Measurements from ENCODE around the gene FAM185A.
"Not testable (repeated sequence)": the region's sequence is repeated elsewhere in the genome, so short reads cannot be mapped to it uniquely, and the experiment has no call there.

DNA sequence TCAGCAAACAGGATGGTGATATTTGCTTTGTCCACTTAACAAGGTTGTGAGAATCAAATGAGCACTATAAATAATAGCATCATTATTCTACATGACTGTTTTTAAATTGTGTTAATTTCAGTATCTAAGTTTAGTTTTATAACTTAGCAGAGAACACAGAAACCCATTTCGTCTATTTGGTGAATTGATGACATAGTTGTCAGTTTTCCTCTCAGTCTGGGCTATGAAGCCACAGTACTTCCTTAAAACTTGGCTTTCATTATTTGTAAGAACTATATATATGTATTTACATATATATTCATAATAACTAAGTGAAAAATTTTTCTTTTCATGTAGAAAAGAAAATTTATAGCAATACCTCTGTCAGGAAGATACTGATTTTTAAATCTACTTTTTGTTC, 11.1 kb downstream of the FAM185A start:
- not testable (repeated sequence) for TF ChIP-seq SUZ12 (IDR thresholded peaks at IDR 0.05; ENCODE audit: extremely low read depth, insufficient read depth, insufficient read length); ZNF274 (IDR thresholded peaks at IDR 0.05; ENCODE audit: low read depth, low read length); YY1 (IDR thresholded peaks at IDR 0.05; ENCODE audit: insufficient read depth, insufficient read length)

Data from NT2/D1 (cell line).